ENCODE results near the gene ROR1.

The ROR1 gene

GRCh38 chr1:64136296-64136695 is 362.5 kb downstream of the ROR1 start:
- TF ChIP-seq, protein P1, sequence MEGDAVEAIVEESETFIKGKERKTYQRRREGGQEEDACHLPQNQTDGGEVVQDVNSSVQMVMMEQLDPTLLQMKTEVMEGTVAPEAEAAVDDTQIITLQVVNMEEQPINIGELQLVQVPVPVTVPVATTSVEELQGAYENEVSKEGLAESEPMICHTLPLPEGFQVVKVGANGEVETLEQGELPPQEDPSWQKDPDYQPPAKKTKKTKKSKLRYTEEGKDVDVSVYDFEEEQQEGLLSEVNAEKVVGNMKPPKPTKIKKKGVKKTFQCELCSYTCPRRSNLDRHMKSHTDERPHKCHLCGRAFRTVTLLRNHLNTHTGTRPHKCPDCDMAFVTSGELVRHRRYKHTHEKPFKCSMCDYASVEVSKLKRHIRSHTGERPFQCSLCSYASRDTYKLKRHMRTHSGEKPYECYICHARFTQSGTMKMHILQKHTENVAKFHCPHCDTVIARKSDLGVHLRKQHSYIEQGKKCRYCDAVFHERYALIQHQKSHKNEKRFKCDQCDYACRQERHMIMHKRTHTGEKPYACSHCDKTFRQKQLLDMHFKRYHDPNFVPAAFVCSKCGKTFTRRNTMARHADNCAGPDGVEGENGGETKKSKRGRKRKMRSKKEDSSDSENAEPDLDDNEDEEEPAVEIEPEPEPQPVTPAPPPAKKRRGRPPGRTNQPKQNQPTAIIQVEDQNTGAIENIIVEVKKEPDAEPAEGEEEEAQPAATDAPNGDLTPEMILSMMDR (IDR thresholded peaks at IDR 0.05) = no peak

DNA sequence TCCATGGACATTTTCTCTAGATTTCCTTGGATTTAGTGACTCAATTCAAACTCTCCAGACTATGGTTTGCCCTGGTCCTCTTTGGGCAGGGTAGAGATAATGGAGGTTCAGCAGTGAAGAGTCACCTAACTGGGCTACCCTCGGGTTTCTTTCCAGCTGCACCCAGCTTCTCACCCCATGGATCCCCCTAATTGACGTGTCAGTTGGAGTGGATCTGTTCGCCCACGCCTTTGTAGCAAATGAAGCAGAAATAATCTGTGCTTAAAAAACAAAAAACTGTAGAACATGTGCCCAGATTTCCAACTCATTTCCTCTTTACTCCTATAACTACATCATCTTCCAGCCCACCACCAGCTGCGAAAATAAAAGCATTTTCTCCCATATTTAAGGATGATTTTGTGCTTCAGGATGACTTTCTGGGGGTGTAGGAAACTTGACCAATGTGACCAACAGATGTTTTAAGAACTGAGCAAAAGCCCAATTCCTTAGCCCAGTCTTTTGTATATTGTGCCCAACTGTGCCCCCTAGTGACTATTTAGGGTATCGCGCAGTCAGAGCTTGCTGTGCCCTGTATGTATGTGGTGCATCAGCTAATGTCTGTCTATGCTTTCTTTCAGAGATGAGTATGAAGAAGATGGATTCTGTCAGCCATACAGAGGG is 363.1 kb downstream of the ROR1 start:
- TF ChIP-seq, protein P1 (IDR thresholded peaks at IDR 0.05) = peak; percentile 95

- TF ChIP-seq, protein P1 (IDR thresholded peaks at IDR 0.05) = 0 out of 2 replicates have a peak, but pooled peaks have one; percentile 23
These were observed 363.6 kb downstream of the ROR1 start for GRCh38 chr1:64137412-64137803.

- TF ChIP-seq, protein P1 (IDR thresholded peaks at IDR 0.05) = no peak
These were observed 366.1 kb downstream of the ROR1 start for GRCh38 chr1:64139877-64140276.

DNA sequence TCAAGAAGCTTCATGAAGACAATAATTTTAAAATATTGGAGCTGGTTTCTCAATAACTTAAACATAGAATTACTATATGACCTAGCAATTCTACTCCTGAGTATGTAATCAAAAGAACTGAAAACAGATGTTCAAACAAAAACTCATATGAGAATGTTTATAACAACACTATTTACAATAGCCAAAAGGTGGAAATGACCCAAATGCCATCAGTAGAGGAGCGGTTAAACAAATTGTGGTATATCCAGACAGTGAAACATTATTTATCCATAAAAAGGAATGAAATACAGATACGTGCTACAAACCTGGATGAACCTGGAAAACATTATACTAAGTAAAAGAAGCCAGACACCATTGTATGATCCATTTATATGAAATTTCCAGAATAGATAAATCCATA is 366.8 kb downstream of the ROR1 start:
- TF ChIP-seq, protein P1 (IDR thresholded peaks at IDR 0.05) = no peak

DNA sequence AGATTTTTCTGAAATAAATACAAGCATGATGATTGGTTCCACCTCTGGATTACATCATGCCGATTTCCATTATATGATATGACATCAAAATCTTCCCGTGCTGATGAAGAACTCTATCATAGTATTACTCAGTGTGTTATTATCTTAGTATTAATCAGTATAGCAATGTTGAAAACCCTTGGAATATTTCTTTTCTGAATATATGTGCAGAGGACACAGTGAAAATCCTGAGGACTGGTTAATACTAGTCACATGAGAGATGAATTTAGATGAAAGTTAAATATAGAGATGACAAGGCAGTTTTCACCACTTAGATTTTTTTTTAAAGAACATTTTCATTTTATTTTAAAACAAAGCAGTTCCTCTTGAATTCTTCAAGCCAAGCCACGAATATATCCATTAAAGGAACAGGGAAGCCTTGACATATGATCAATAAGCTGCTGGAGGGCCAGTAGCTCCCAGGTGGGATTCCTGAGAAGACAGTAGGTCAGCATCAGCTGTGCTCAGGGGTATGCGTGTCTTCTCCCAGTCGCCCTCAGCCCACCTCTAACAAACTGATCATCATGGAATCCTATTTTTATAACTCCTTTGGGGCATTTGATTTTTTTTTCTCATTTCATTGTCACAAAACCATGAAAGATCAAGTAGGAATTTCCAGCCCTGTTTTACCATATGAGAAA is 373.4 kb downstream of the ROR1 start:
- TF ChIP-seq, protein P1 (IDR thresholded peaks at IDR 0.05) = no peak

DNA sequence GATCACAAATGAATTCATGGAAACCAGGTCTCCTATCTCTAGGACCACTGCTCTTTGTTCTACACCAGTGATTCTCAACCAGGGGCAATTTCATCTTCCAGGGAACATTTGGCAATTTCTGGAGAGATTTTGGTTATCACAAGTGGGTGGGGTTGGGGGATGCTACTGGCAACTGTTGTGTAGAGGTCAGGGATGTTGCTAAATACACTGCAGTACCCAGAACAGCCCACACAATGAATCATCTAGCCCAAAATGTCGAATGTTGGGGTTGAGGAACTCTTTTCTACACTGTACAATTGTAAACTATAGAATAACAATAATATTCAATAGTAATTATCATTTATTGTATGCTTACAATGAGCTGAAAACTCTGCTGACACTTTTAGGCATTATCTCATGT is 373.9 kb downstream of the ROR1 start:
- TF ChIP-seq, protein P1 (IDR thresholded peaks at IDR 0.05) = no peak

Data from LNCAP (cell line).